Measurements from ENCODE around the gene SIPA1L3.

DNA sequence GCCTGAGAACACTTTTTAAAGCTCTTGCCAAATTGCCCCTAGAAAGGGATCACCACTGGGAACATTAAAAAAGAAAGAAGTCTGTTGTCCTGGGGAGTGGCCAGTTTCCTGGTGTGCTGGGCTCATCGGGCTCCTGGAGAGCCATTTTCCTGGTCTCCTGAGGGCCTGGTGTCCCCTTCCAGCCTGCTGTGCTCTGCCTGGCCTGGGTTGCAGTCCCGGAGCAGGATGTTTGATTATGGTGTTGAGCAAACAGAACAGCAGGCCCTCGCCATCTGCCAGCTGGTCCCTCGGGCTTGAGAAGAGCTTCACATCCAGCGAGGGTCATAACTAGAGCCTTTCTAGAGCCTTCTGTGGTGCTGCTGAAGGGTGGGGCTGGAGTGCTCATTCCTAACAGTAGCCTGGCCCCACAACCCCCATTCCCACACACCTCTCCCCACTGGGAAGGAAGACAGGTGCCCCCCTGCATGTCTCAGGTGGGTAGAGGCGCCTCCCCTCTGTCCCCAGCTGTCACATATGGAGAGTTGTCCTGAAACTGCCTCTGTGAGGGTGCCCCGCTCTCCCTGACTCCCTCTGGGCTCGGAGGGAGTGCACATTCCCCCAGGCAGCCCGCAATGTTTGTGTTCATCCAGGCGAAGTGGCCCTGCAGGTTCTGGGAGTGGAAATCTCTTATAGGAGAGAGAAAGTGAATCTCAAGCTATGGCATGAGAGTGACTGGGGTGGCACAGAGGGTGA, 151.1 kb downstream of the SIPA1L3 start:
- TF ChIP-seq CTCF (IDR thresholded peaks at IDR 0.05; ENCODE audit: low read length) (no peak), EZH2 (optimal IDR thresholded peaks at IDR 0.05; ENCODE audit: low read depth, low read length) (no peak)
